SHP77 (cell line): ENCODE results near the gene CAB39.

Experiments used
- DNase-seq, 2 experiments: peaks; one replicate each; lab custom pipeline; 2025; lab: John Stamatoyannopoulos, UW

Gene CAB39

GRCh38 chr2:230785346-230785745 is 72.7 kb downstream of the CAB39 start:
- DNase-seq = no peak

- no peak for DNase-seq
These were observed 74.5 kb downstream of the CAB39 start for GRCh38 chr2:230787101-230787500.

- DNase-seq = no peak
These were observed 76.0 kb downstream of the CAB39 start for GRCh38 chr2:230788554-230789175.

GRCh38 chr2:230790981-230791380 is 78.3 kb downstream of the CAB39 start:
- DNase-seq = no peak

- DNase-seq = no peak
These were observed 81.1 kb downstream of the CAB39 start for GRCh38 chr2:230793572-230794359.

GRCh38 chr2:230794497-230794896 is 81.9 kb downstream of the CAB39 start:
- no peak for DNase-seq

GRCh38 chr2:230795856-230796255 is 83.2 kb downstream of the CAB39 start:
- DNase-seq = no peak

GRCh38 chr2:230796280-230796862 is 83.7 kb downstream of the CAB39 start:
- no peak for DNase-seq

- no peak for DNase-seq
These were observed 85.2 kb downstream of the CAB39 start for GRCh38 chr2:230797515-230798495.

GRCh38 chr2:230798769-230799399 is 86.2 kb downstream of the CAB39 start:
- DNase-seq = peak in 1 of 2 experiments; percentile 45

GRCh38 chr2:230805353-230806017 is 92.8 kb downstream of the CAB39 start:
- no peak for DNase-seq

GRCh38 chr2:230807729-230808128 is 95.1 kb downstream of the CAB39 start:
- DNase-seq = no peak

- no peak for DNase-seq
These were observed 96.4 kb downstream of the CAB39 start for GRCh38 chr2:230809015-230809414.

GRCh38 chr2:230809677-230810251 is 97.1 kb downstream of the CAB39 start:
- no peak for DNase-seq

GRCh38 chr2:230811508-230811907 is 98.9 kb downstream of the CAB39 start:
- no peak for DNase-seq

- DNase-seq = no peak
These were observed 99.4 kb downstream of the CAB39 start for GRCh38 chr2:230812033-230812432.

- peak in 1 of 2 experiments; percentile 5 for DNase-seq
These were observed 102.0 kb downstream of the CAB39 start for GRCh38 chr2:230814616-230815015.

- no peak for DNase-seq
These were observed 102.4 kb downstream of the CAB39 start for GRCh38 chr2:230815088-230815487.

- no peak for DNase-seq
These were observed 104.1 kb downstream of the CAB39 start for GRCh38 chr2:230816735-230817134.

GRCh38 chr2:230819433-230819832 is 106.8 kb downstream of the CAB39 start:
- no peak for DNase-seq
